Activated T-cell treated with anti-CD3 and anti-CD28 coated beads for 48 hours (primary cell): ENCODE results near the gene GADD45G.

Source experiments
- DNase-seq: peaks from one replicate; pipeline ENCODE4 v3.0.0-alpha.2; 2020; ENCODE audit warnings: low read depth

The GADD45G gene

GRCh38 chr9:89630508-89630907, 25.7 kb downstream of the GADD45G start:
- no peak for DNase-seq

DNA sequence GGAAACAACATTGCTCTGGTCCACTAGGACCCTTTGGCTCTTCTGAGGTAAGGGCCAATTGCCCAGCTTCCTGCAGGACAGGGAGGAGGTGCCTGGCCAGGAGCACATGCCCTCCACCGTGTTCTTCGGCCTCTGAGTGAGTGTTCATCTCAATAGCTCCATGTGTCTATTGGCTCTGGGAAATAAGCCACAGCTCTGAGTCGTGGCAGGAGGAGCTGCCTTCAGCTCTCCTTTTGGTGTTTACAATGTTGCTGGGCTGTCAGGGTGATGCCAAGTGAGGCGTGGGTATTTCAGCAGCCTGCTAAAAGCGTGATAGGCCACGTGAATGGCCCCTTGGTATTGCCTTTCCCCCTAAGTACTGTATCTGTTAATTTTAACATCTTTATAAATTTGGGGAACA, 26.6 kb downstream of the GADD45G start:
- DNase-seq: no peak

DNA sequence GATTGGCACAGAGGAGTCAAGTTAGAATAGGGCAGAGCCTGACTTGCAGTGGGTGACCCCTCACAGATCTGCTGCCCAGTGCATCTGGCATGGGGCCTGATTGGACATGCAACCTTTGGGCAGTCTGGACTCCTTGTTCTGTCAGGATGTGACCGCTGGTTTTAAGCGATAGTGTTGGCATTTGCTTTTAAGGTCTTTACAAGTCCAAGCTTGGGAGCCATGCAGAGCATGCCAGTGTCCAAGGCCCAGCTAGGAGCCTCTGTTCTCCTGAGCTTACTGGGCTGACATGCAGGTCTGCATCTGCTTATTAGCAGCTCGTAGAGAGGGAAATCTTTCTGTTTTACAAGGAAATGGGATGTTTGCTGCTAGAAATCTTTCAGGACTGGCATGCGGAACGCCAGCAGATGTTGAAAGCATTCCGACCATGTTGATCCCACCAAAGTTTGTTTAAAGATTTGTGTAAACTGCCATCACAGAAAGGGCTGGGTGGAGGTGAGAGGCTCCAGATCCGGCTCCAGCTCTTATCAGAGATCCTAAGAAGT, 27.5 kb downstream of the GADD45G start:
- no peak for DNase-seq

DNA sequence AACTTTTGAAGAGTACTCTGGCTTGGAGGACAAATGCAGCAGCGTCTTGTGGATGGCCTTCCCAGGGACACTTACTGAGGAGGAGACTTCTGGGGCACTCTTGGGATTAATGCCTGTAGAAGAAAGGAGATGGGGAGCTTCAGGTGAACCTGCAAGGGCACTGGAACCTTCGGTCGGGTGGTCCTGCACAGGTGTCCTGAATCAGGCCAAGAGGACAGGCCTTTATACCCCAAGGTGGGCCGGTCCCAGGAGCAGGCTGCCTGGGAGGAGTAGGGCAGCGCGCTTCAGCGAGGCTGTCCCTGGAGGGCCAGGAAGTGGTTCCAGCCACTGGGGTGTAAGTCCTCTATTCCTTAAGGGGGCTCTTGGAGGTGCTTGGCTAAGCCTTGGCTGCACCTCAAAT, 27.9 kb downstream of the GADD45G start:
- no peak for DNase-seq

GRCh38 chr9:89633404-89633803, 28.6 kb downstream of the GADD45G start:
- DNase-seq: no peak

DNA sequence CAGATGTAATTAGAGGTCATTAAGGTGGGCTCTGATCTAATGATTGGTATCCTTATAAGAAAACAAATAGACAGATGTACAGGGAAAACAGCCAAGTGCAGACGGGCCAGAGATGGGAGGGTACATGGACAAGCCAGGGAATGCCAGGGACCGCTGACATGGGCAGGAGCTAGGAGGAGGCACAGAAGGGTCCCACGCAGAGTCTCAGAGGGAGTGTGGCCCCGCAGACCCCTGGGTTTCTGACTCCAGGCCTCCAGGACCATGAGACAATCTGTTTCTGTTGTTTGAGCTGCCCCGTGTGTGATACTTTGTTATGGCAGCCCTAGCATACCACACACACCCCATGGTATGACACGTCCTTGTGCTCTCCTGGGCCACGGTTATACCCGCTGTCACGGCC, 29.1 kb downstream of the GADD45G start:
- DNase-seq: no peak

DNA sequence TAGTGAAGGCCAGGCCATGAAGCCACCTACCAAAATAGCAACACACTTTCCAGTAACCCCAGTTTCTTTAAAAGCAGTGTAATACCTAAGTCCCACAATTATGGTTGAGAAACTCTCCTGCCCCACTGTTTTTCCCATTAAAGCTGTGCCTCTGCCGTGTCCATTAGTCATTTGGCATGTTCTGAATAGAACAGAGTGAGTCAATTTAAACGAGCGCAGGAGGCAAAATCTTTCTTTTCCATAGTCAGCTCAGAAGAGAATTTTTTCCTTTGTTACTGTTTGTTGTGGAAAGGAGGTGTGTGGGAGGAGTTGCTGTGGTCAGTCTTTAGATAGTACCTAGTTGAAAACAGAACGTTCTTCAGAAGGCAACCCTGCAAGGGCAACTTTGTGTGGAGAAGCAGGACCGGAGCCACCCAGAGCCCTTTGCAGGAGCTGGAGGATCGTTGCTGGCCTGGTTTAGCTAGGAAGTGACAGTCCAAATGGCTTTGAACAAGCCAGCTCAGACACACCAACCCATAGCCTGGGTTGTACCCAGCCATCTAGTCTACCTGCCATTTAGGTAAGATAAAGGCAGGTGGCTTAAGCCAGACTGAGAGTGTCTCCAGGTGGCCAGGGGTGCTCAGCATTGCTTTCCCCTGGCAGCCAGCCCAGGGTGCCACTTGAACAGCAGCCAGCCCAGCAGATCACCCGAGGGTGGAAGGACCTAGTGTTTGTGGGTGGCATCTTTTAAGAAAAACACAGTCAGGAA, 30.4 kb downstream of the GADD45G start:
- DNase-seq: no peak

GRCh38 chr9:89635816-89636215, 31.0 kb downstream of the GADD45G start:
- DNase-seq: no peak

GRCh38 chr9:89637787-89638186, 33.0 kb downstream of the GADD45G start:
- DNase-seq: no peak

GRCh38 chr9:89638359-89638758, 33.5 kb downstream of the GADD45G start:
- DNase-seq: no peak

GRCh38 chr9:89638893-89639292, 34.1 kb downstream of the GADD45G start:
- no peak for DNase-seq

DNA sequence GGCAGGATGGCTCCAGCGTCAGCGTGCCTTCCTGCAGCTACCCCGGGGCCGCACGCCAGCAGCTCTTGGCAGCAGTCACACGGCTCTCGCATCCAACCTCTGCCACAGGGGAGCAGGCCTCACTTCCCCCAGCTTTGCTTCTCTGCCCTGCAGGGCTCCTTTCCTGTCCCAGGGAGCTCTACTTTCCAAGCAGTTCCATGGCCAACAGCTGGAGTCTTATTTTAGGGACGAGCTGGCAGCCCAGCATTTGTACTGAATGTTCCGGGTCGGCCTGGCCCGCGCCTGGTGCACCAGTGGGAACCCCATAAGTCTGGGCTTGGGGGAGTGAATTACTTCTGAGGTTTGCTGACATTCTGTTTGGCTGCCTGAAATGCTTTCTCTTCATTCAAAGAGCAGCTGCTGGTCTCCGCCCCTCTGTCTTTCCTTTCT, 34.6 kb downstream of the GADD45G start:
- no peak for DNase-seq

DNA sequence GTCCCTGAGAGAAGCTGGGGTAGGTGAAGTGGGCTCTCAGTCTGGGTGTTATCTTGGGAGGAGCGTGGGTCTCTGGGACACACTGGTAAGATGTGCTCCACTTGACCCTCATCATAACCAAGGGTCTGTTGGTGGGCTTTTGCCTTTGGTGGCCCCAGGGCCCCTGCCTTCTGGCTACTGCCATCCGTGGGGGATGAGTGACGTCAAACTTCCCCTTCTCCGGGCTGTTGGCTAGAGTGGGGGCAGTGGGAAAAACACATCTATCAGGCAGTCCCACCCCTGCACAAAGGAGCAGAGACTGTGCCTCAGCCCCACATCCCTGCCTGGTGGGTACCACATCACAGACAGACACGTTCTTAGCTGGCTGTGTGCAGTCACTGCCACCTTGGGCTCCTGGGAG, 35.1 kb downstream of the GADD45G start:
- DNase-seq: no peak

- no peak for DNase-seq
Observed at GRCh38 chr9:89640361-89640760, 35.5 kb downstream of the GADD45G start.

- DNase-seq: no peak
Observed at GRCh38 chr9:89640801-89641200, 36.0 kb downstream of the GADD45G start.

DNA sequence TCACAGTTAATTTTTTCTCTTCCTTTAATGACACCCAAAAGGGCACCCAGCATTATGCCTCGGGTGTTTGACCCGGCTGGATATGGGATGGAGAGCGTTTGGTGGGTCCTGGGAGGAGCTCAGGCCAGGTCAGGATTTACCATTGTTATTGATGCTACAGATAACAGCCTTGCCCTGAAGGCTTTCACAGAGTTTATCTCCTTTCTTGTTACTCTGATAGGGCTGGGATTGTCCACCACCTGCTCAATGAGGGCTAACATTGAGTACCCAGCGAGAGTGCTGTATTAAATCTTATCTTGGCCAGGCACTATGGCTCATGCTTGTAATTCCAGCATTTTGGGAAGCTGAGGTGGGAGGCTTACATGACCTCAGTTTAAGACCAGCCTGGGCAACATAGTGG, 37.2 kb downstream of the GADD45G start:
- DNase-seq: no peak

DNA sequence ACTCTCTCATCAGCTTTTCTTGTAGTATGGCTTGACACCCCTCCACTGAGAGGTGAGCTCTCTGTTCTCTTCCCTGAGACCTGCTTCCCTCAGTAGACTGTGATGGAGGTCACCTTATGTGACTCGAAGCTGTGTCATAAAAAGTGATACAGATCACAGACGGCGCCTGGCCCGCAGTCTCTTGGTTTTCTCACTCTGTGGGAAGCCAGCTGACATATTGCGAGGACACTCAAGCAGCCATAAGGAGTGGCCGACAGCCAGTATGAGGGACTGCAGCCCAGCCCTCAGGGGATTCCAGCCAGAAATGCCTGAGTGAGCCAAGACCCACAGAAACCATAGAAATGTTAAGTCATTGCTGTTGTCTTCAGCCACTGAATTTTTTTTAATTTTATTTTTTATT, 38.0 kb downstream of the GADD45G start:
- DNase-seq: no peak

- no peak for DNase-seq
Observed at GRCh38 chr9:89646189-89646939, 41.6 kb downstream of the GADD45G start.

GRCh38 chr9:89647366-89648128, 42.7 kb downstream of the GADD45G start:
- DNase-seq: no peak

GRCh38 chr9:89648247-89649000, 43.6 kb downstream of the GADD45G start:
- no peak for DNase-seq

GRCh38 chr9:89649039-89649691, 44.4 kb downstream of the GADD45G start:
- no peak for DNase-seq
